ENCODE results near the gene RPS14.

RPS14 gene

DNA sequence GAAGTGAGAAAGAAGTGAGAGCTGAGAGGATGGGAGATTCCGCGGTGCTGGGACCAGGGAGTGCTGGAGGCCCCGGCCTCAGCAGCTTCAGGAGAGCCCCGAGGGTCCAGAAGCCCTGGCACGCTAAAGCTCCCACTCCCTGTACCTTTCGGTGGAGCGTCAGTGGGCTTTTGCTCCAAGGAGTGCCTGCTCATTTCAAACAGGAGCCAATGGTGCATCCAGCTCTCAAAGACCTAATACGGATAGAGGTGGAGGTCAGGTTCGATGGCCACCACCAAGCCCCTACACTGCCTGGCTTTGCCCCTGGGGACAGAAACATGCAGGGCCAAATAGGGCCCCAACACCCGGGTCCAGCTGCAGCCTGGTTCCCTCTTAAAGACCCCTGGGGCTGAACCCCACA, 45.0 kb downstream of the RPS14 start:
- H3K4me3 ChIP-seq (ENCODE audit: low read depth, low read length) = no peak overlapping the region
- DNase-seq (ENCODE audit: low read depth) = no peak
- TF ChIP-seq, protein P1, sequence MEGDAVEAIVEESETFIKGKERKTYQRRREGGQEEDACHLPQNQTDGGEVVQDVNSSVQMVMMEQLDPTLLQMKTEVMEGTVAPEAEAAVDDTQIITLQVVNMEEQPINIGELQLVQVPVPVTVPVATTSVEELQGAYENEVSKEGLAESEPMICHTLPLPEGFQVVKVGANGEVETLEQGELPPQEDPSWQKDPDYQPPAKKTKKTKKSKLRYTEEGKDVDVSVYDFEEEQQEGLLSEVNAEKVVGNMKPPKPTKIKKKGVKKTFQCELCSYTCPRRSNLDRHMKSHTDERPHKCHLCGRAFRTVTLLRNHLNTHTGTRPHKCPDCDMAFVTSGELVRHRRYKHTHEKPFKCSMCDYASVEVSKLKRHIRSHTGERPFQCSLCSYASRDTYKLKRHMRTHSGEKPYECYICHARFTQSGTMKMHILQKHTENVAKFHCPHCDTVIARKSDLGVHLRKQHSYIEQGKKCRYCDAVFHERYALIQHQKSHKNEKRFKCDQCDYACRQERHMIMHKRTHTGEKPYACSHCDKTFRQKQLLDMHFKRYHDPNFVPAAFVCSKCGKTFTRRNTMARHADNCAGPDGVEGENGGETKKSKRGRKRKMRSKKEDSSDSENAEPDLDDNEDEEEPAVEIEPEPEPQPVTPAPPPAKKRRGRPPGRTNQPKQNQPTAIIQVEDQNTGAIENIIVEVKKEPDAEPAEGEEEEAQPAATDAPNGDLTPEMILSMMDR (conservative IDR thresholded peaks at IDR 0.05; ENCODE audit: low read depth, low read length) = no peak

DNA sequence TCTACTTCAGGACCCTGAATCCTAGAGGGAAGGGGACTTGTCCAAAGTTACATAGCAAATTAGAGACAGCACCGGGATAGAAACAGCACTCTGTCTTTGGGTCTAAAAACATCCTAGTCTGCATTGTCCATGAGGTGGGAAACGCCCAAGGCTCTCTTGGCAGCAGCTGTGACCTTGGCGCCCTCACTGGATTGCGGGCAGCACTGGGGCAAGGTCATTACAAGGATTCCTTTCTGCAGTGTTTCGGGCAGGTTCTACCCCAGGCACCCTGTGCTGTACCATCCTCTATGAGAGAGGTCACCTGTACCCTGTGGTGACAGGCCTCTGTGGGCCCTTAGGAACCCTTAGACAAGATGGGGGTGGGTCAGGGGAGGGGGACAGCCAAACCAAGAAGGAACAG, 45.4 kb downstream of the RPS14 start:
- TF ChIP-seq, protein P1 (conservative IDR thresholded peaks at IDR 0.05; ENCODE audit: low read depth, low read length) = no peak
- no peak for DNase-seq (ENCODE audit: low read depth)
- H3K4me3 ChIP-seq (ENCODE audit: low read depth, low read length) = no peak overlapping the region

GRCh38 chr5:150402901-150403342, 46.6 kb downstream of the RPS14 start:
- no peak overlapping the region for H3K4me3 ChIP-seq (ENCODE audit: low read depth, low read length)
- DNase-seq (ENCODE audit: low read depth) = no peak
- TF ChIP-seq, protein P1 (conservative IDR thresholded peaks at IDR 0.05; ENCODE audit: low read depth, low read length) = no peak

DNA sequence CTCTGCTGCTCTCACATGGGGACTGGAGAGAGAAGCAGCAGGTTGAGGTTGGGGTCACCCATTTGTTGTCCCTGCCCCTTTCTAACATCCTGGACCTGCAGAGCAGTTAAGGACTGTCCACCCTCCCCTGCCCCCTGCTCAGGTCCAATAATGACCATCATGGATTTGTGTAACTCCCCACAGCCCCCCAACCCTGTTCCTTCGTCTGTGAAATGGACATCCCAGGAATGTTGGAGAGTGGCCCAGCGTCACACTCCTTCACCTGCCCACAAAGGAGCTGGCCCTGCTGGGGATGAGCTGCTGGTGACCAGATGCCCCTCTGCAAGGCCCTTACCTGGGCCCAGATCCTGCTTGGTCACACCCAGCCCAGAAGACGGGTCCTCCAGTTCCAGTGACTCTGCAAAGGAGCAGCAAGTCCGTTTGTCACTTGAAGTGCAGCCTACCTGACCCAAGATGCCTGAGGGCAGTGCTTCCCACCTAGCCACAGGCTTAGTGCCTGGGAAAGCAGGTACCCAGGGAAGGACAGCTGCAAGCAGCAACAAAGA, 47.2 kb downstream of the RPS14 start:
- TF ChIP-seq, protein P1 (conservative IDR thresholded peaks at IDR 0.05; ENCODE audit: low read depth, low read length) = no peak
- H3K4me3 ChIP-seq (ENCODE audit: low read depth, low read length) = no peak overlapping the region
- DNase-seq (ENCODE audit: low read depth) = no peak

DNA sequence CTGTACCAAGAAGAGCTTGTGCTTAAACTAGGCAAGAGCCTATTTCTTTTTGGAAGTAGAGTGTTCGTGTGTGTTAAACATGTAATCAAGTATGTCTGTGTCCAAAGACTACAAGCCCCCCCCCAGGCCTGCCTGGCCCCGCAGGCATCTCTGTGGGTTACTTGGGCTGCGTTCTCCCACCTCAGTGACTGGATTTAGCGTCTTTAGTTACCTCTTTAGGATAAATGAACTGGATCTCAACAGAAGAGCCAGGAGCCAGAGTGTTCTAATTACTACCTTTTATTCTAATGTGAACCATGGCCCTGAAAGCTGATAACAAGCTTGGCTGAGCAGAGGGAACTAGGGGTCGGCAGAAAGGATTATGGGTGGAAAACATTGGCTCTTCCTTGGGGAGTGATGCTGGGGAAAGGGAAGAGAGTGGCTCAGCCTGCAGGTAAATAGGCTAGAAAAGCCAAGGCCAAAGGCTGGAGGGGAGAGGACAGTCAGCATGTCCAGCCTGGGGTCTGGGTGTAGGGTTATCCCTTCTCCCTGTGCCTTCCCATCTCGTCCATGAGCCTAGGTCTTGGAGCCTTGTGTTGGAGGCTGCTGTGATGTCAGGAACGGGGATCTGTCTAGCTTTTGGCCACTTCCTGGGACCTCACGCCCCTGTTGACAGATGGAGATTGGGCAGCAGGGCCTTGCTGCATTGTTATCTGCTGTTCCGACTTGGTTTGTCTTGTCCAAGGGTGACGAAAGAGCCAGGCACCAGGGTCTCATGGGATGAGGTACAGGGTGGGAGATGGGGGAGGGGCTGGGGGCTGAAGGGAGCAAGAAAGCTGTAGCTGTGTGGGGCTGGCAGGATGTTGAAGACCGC, 47.9 kb downstream of the RPS14 start:
- no peak for DNase-seq (ENCODE audit: low read depth)
- TF ChIP-seq, protein P1 (conservative IDR thresholded peaks at IDR 0.05; ENCODE audit: low read depth, low read length) = no peak
- H3K4me3 ChIP-seq (ENCODE audit: low read depth, low read length) = no peak overlapping the region

- TF ChIP-seq, protein P1 (conservative IDR thresholded peaks at IDR 0.05; ENCODE audit: low read depth, low read length) = no peak
- no peak overlapping the region for H3K4me3 ChIP-seq (ENCODE audit: low read depth, low read length)
- DNase-seq (ENCODE audit: low read depth) = no peak
Observed at GRCh38 chr5:150401076-150401375, 48.5 kb downstream of the RPS14 start.

All from choroid plexus epithelial cell (primary cell).